Measurements from ENCODE around the gene ARMC2.
"Not testable (repeated sequence)": the region's sequence is repeated elsewhere in the genome, so short reads cannot be mapped to it uniquely, and the experiment has no call there.

ARMC2 gene

DNA sequence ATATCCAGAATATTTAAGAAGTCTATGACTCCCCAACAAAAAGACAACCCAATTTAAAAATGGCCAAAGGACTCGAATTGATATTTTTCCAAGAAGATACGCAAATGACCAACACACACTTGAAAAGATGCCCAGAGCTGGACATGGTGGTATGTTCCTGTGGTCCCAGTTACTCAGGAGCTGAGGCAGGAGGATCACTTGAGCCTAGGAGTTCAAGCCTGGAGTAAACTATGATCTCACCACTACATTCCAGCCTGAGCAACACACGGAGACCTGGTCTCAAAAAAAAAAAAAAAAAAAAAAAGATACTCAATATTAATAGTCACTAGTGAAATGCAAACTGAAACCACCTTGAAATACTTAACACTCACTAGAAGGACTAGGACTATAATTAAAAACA, 12.2 kb upstream of the ARMC2 start:
- no peak for DNase-seq

DNA sequence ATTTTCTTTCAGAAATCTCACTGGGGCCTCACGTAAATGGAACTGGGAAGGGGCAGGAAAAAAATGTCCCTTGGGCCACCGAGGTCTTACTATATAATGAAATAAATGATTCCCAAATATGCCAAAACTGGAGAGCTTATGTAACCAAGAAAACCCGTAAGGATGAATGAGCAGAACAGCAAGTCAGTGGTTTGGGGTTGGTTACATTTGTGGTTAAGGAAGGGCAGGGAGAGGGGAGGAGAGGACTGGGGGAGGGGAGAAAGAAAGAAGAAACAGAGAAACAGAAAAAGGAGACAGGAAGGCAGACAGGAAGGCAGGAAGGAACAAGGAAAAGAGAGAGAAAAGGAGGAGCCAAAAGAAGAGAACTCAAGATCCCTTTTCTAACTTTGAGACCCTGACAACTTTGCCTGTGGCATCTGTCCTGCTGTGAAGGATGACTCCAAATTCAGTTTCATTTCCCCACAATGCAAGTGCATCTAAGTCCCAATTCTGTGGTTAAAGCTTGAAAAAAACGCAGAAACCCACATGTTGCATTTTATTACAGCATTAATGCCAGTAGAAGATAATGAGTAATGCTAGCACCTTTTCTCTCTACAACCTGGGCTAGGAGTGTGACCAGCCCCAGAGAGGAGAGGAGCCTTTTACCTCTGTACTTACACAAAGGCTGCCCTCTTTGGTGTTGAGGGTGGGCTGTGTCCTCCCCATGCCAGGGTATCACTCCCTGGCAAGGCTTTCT, 10.8 kb upstream of the ARMC2 start:
- no peak for DNase-seq

DNA sequence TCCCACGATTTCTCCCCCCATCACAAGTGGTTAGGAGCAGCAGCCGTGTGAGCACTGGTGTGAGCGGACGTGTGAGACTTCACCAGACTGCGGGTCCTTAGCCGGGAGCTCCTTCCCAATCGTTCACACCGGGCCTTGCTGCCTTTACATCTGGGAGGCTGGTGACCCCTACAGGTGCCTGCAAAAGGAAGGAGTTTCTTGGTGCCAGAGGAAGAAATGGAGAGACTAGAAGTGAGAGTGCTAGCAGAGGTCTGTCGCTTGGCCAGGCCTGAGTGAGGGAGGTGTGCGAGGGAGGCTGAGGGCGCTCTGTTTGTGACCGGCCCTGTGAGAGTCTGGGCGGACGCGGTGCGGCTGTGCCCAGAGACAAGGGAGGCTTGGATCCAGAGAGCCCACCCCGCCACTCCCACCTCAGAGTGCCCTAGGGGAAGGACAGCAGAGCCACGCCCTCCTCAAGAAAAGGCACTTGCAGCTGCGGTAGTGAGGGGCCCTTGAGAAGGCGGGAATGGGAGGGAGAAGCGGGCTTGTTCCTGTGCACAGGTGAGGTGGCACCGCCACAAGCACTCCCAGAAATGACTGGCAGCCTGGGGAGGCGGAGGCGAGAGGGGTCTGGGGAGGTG, 10.0 kb upstream of the ARMC2 start:
- no peak for DNase-seq

DNA sequence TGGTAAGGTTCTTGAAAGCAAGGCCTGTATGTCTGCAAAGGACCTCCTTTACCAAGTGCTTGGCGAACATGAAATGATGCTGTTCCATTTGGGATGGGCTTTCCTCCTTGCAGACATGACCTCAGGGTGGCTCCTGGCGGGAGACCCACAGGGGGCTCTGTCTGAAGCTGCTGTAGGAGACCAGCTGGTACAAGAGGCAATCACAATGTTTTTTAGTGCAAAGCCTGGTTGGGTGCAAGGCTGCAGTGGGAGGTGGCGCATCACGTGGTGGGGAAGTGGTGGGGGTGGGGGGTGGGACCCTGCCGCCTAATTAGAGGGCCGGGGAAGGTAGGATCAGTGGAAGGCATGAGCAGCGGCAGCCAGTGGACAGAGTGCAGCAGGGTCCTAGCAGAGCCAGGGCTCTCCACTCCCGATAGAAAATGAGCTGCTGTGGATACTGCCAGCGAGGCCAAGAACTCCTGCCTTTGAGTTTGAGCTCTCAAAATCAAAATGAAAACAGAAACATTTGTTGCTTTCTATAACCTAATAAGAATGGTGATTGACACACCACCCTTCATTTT, 9.1 kb upstream of the ARMC2 start:
- no peak for DNase-seq

DNA sequence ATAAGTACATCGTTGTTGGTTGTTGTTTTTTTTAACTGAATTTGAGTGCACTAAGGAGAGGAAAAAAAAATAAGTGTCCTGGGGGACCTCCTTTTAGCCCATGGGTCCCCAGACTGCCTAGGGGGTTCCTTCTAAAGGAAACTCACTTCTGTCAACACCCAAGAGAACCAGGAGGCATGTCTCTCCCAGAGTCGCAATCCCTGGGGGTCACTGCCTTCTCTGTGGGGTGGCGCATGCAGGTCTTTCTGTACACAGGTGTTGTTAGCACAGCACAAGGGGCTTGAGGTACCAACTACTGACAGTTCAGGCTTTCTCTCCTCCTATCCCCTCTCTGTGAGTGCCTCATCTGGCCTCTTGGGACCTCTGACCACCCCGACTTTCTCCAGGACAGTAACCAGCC, 7.3 kb upstream of the ARMC2 start:
- no peak for DNase-seq

DNA sequence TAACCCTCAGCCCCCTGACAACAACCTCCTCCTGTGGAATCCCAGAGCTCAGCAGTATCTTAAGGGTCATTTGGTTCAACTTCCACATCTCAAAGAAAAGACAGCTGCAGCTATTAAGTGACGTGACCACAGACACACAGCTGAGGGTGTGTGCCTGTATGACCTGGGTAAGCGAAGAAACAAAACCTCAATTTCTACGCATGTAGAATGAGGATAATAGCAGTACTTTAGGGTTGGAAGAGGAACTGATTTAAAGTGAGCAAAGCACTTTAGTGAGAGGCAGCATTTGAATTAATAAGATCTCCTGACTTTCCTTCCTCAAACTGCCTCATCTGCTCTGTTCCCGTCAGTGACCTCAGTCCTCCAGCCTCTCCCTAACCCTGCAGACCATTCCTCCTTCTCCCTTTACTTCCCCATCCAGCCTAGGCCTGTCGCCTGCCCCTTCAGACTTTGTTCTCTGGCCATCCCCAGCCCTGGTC, 6.8 kb upstream of the ARMC2 start:
- DNase-seq: no peak

DNA sequence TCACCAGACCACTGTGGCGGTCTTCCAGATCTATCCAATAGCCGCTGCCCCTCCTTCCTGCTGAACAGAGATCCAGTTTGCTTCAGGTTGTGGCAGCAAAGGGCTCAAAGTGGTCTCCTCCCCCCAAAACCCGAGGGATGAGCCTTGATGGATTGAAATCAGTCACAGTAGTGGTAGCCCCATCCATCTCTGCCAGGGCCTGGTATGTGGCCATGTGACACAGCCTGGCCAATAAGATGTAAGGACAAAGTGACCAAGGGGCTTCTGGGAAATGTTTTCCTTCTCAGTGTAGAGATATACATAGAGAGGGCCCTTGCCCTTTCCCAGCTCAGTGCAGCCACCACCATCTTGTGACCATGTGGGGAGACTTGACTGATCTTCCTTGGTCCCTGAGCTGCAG, 4.1 kb upstream of the ARMC2 start:
- DNase-seq: no peak

DNA sequence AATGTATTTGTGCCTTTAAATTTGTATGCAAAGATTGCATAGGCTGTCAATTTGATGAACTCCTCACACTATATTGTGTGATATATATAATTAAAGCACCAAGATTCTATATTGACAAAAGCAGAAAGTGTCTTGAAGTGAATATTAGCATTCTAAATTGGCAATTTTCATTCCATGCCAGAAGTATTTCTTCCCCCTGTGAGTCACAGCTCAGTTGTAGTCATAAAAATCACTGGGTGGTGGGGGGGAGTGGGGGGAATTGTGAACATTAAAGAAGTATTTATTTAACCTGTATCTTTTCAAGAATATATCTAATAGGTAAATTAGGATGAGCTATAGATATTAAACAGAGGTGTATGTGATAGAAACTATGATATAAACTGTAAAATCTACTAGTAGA, 3.1 kb upstream of the ARMC2 start:
- DNase-seq: no peak

DNA sequence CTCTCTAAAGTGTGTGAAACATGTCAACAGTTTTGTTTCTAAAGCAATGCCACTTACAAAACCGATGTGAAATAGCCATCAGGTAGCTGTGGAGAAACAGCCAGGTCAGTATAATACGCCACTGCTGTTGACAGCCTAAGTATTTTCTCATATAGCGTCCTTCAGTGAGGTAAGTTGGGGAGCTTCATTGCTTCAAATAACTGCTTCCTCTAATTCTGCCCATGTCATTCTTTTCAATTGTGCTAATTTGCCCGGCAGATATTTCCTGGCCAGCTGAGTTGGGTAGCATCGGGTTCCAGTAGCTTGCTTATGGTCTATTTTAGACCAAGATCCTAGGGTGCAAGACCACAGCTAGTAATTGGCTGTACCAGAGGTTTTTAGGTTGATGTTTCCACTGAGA, 2.1 kb upstream of the ARMC2 start:
- no peak for DNase-seq

DNA sequence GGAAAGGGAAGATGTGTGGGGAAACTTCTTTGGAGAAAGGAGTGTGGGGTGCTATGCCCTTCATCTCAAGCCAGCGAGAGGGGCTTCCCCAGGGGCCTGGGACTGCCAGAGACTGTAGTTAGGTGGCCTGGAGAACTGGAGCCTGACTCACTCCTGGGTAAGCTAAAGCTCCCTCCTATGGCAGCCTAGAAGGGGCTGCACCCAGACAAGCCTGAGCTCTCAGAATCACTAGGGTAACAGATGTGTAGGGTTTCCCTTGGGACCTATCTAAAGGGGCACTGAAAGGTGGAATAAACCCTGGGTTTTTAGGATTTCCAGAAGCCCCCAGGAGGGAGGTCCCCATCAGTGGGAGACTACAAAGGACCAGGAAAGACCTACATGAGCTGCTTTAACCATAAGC, 1.6 kb upstream of the ARMC2 start:
- DNase-seq: no peak

DNA sequence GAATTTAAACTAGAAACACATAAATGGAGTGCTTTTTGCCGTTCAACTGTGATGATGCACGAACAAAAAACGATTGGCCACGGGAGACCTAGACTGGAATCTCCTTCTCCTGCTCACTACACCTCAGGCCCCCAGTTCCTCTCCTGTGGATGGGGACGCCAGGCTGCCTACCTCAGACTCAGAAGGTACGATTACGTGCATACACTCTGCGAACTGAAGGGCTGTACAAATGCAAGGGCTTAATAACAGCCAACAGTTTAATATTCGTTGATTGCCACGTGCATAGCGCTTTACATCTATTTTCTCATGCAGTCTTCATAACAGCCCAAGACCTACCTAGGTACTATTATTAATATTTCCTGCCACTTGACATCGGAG, 495 bp upstream of the ARMC2 start:
- no peak for DNase-seq

DNA sequence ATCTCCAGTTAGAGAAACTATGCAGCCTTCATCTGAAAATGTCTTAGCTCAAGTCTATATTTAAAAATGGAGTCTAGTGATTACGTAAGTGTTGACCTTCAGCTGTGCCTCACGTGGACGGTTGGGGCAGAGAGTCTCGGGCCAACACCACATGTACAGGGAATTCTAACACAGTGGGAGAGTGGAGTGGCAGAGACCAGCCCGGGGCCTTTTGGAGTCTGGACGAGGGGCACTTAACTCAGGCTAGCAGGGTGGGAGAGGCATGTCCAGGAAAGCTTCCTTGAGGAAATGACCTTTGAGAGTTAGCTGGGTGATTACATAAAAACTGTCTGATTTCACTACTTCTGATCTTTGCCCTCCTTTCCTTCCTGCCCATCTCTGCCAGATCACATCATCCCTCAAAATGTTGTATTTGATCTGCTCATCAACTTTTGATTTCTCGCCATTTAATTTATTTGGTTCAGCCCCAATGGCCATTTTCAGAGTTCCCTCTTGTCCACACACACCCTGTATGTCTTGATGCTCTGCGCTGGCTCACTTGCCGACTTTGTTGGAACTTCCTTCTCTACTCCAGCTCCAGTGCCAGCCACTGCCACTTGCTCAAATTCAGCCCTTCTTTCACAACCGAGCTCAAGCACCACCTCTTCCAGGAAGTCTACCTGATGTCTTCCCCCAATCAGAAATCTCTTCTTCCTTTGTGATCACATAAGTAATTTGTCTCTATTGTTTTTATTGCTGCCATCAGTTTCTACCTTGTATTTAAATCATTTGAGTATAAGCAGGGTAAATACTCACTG, 2.6 kb downstream of the ARMC2 start:
- no peak for DNase-seq

DNA sequence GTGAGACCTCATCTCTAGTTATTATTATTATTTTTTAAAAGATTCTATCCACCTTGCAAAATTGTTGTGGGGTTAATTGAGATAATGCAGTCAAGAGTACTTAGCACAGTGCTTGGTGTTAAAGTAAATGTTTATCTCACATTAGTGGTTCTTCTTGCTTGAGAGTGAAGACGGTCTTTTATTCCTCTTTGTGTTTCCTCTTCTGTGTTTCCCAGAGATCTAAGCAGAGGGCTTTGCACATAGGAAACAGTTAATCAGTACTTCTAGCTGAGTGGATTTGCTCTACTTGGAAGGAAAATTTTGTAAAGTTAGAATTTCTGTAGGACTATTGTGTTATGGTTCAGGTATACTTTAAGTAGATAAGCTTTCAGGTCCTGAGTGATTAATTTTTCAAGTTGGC, 3.5 kb downstream of the ARMC2 start:
- DNase-seq: no peak

DNA sequence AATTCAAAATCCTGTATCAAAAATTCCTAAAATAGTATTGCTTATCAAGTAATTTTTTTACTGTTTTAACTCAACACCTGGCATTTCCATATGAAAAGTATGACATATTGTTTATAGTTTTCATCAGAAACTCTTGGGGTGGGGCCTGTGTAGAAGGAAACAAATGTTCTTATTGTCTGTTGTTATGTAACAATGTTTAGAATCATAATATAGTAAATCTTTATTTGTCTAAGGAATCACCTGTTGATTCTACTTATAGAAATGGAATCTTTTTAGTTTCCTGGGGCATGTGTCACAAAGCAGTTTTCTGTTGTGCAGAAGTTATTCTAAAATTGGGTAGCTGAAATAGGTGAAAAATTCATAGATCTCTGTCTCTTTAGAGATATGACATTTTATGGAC, 4.9 kb downstream of the ARMC2 start:
- no peak for DNase-seq

DNA sequence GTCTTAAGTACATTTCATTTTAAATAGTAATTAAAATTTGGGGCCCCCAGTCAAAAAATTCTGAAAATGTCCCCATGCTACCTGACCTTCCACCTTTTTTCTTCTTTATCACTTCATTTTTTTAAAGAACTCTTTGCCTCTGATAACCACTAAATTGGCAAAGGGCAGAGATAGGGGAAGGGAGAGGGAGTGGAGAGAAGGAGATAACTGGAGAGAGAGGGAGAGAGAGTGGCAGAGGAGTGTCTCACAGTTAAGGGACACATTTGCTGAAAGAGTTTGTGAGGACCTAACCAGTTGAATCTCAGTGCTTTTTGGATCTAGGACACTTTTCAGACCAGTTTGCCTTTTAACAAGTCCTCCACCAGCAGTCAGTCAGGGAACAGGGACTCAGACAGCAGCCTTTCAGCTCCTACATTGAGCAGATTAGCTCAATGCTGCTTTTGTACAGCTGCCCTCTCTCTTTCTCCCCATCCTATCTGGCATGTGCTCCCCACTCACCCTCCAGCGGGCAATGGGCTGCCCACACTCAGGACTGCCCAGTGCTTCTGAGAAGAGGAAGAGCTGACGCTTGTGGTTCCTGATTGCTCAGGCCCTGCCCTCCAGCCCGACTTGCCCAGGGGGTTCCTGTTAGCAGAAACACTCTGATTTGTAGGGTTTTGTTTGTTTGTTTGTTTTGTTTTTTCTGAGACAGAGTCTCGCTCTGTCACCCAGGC, 14.4 kb downstream of the ARMC2 start:
- no peak for DNase-seq

DNA sequence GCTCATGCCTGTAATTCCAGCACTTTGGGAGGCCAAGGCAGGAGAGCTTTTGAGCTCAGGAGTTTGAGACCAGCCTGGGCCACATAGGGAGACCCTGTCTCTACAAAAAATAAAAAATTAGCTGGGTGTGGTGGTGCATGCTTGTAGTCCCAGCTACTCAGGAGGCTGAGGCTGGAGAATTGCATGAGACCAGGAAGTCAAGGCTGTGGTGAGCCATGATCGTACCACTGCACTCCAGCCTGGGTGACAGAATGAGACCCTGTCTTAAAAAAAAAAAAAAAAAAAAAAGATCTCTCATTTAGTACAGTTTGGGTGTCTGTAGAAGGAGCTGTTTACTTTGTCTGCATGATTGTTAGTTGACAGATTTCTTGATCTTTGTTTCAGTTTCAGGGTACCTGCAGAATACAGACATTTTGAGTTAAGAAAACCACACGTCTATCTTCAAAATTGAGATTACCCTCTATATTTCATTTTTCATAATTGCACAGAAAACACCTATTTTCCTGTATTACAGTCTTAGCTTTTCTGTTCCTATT, 17.6 kb downstream of the ARMC2 start:
- not testable (repeated sequence) for DNase-seq

DNA sequence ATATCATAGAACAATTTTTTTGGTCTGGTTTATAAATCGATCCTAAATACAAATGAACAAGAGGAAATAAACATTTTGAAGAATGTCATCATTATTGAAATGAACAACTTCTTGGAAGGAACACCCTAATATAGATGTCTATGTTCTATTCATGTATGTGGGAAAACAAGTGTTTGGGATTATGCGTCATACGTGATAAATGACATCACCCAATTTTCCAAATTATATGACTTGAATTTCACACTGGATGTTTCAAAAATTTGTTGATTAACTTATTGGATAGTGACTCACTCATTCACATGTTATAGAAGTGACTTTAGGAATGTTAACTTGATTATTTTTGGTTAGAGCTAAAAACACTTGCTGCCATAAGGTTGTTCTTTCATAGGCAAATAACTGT, 18.6 kb downstream of the ARMC2 start:
- DNase-seq: no peak

DNA sequence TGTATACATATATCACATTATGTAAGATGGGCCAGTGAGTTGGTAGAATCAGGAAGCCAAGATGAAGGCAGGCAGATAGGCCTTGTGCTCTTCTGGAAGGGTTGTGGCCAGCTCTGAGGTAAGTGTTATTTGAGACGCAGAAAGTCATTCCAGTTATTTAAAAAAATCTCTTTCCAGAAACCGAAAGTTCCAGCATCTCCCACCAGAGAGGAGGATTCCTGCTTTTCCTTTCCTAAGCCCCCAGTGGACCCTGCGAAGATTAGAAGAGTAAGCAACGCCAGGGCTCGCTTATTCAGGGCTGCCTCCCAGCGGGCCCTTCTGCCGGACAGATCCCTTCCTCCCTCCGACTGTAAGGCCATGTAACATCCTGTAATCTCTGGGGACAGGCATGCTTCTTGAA, 20.4 kb downstream of the ARMC2 start:
- DNase-seq: no peak

DNA sequence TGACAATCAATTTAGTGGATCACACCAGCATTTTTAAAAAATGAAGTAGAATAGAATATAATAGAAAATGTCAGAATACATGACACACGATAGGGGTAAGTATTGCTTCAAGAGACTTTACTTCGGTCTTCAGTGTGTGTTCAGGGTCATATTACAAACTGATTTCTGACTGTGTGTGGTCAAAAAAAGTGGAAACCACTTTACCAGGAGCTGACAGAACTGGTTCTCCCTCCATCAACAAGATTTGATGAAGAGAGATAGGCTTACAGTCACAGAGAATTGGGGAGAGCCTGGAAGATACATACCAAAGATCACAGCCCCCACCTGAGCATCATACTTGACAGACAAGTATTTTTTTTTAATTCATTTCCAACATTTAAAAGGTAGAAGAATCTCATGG, 21.7 kb downstream of the ARMC2 start:
- DNase-seq: no peak

DNA sequence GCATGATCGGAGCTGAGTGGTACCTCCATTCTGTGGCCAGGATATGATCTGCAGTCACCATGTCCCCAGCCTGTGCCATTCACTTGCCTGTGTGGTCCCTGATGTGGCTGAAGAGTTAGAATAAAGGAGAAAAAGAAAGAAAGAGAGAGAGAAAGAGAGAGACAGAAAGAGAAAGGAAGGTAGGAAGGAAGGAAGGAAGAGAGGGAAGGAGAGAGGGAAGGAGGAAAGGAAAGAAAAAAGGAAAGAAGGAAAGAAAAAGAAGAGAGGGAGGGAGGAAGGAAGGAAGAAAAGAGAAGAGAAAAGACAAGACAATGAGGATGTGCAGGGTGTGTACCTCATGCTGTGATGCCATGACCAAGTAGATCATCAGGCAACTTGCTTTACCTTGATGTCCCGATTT, 22.1 kb downstream of the ARMC2 start:
- no peak for DNase-seq

DNA sequence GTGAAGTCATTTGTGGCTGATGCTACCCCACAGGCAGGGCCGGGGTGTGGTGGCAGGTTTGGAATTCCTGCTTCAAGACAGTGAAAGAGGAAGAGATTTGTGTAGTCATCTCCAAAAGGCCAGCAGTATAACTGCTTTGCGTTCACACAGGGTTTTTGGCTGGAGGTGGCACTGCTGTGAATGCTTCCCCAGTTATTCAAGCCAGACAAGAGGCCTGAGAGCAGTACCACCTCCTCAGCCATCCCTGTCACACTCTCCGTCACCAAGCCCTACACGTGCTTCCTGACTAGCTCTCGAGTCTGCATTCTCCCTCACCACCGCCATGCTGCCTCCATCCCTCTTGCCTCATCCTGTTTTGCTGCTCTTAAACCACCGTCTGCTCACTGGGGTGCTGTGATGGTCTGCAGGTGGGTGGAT, 23.9 kb downstream of the ARMC2 start:
- peak; percentile 21 for DNase-seq

DNA sequence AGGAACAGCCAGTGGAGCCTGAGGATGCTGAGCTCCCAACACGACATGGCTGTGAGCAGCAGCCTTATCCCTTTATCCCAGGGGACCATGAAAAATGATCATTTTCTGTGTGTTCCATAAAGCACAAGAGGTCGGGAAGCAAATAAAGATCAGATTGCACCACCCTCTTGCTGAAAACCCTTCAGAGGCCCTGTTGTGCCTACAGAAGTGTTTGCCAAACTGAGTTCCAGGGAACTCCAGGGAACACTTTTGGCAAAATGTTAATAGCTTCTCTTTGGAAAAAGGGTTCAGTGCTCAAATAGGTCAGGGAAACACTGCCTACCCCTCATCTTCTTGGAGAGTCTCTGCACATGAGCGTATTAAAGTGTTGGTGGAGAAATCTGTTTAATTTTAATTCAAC, 24.4 kb downstream of the ARMC2 start:
- DNase-seq: no peak

DNA sequence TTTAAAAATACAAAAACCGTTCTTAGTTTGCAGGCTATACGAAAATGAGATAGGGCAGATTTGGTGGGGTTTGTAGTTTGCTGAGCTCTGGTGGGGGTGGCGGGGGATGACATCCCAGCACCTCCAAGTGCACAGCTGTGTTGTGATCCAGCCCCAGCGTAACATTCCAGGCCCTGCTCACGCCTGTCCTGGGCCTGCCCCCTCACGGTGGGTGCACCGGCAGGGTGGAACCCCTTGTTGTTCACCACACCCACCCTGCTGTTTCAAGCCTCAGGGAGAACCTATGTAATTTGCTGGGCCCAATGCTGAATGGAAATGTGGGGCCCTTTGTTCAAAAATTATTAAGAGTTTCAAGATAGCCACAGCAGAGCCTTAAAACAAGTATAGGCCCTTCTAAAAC, 25.0 kb downstream of the ARMC2 start:
- DNase-seq: no peak

Data from activated CD8-positive, alpha-beta memory T cell treated with anti-CD3 and anti-CD28 coated beads, Interleukin-2, amount 50 U/mL, for 4 hours (primary cell).